ENCODE results near the gene DUS3L.
"Not testable (repeated sequence)": the region's sequence is repeated elsewhere in the genome, so short reads cannot be mapped to it uniquely, and the experiment has no call there.

The DUS3L gene

GRCh38 chr19:5775668-5776309 is 15.2 kb downstream of the DUS3L start:
- DNase-seq (ENCODE audit: extremely low read depth in 1 of 2, low read depth in 1 of 2), result no peak

DNA sequence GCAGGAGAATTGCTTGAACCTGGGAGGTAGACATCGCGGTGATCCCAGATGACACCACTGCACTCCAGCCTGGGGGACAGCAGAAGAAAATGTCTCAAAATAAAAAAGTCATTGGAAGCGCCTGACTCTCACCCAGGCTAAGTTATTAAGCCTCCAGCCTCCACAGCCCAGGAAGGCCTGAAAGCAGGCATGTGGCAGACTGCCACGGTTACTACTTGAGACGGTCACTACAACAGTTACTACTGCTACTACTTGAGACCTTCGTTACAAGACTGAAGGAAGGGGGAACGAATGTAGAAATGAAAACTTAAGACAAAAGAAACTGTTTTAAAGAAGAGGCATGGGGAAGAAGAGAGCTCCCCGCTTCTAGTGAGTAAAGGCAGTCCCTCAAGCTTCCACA is 16.0 kb downstream of the DUS3L start:
- DNase-seq (ENCODE audit: extremely low read depth in 1 of 2, low read depth in 1 of 2), result no peak

DNA sequence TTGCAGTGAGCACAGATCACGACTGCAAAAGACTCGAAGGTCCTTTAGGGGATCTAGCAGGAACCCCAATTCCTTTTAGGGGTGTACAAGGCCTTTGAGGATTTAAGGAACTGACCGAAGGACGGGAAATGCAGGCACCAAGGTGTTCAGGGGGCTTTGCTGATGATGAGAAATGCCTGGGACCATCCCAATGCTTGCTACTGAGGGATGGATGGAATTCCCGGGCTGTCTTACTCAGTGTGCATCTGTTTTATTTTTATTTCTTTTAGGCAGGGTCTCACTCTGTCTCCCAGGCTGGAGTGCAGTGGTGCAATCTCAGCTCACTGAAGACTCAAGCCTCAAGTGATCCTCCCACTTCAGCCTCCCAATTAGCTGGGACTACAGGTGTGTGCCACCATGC is 17.7 kb downstream of the DUS3L start:
- DNase-seq (ENCODE audit: extremely low read depth in 1 of 2, low read depth in 1 of 2), result no peak

GRCh38 chr19:5772416-5772815 is 18.5 kb downstream of the DUS3L start:
- DNase-seq (ENCODE audit: extremely low read depth in 1 of 2, low read depth in 1 of 2), result no peak

- DNase-seq (ENCODE audit: extremely low read depth in 1 of 2, low read depth in 1 of 2), result no peak
Observed at GRCh38 chr19:5767949-5768348, 23.0 kb downstream of the DUS3L start.

GRCh38 chr19:5765220-5765619 is 25.7 kb downstream of the DUS3L start:
- DNase-seq (ENCODE audit: extremely low read depth in 1 of 2, low read depth in 1 of 2), result no peak

DNA sequence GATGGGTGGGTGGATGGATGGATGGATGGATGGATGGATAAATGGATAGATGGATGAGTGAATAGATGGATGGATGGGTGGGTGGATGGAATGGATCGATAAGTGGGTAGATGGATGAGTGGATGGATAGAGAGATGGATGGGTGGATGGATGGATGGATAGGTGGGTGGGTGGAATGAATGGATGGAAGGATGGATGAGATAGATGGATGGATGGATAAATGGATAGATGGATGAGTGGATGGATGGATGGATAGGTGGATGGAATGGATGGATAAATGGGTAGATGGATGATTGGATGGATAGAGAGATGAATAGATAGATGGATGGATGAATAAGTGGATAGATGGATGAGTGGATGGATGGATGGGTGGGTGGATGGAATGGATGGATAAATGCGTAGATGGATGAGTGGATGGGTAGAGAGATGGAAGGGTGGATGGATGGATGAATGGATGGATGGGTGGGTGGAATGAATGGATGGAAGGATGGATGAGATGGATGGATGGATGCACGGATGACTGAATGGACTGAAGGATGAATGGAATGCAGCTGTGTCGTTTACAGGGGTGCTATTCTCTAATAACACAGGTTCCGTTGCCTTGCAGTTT is 28.2 kb downstream of the DUS3L start:
- DNase-seq (ENCODE audit: extremely low read depth in 1 of 2, low read depth in 1 of 2), result no peak

- DNase-seq (ENCODE audit: extremely low read depth in 1 of 2, low read depth in 1 of 2), result no peak
Observed at GRCh38 chr19:5753743-5754142, 37.2 kb downstream of the DUS3L start.

GRCh38 chr19:5751709-5752108 is 39.3 kb downstream of the DUS3L start:
- no peak for DNase-seq (ENCODE audit: extremely low read depth in 1 of 2, low read depth in 1 of 2)

GRCh38 chr19:5749505-5749904 is 41.5 kb downstream of the DUS3L start:
- no peak for DNase-seq (ENCODE audit: extremely low read depth in 1 of 2, low read depth in 1 of 2)

DNA sequence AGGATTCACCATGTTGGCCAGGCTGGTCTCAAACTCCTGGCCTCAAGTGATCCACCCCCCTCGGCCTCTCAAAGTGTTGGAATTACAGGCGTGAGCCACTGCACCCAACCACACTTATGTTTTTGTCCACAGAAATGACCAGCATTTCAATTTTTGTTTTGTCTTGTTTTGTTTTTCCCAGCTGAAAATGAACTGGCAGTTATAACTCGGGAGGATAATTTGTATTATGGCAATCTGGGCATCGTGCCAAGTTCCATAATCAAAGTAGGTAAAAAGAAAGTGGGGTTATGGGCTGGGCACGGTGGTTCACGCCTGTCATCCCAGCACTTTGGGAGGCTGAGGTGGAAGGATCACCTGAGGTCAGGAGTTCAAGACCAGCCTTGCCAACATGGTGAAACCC is 42.0 kb downstream of the DUS3L start:
- DNase-seq (ENCODE audit: extremely low read depth in 1 of 2, low read depth in 1 of 2), result not testable (repeated sequence)

GRCh38 chr19:5744999-5745398 is 46.0 kb downstream of the DUS3L start:
- DNase-seq (ENCODE audit: extremely low read depth in 1 of 2, low read depth in 1 of 2), result not testable (repeated sequence)

- no peak for DNase-seq (ENCODE audit: extremely low read depth in 1 of 2, low read depth in 1 of 2)
Observed at GRCh38 chr19:5743630-5744029, 47.3 kb downstream of the DUS3L start.

DNA sequence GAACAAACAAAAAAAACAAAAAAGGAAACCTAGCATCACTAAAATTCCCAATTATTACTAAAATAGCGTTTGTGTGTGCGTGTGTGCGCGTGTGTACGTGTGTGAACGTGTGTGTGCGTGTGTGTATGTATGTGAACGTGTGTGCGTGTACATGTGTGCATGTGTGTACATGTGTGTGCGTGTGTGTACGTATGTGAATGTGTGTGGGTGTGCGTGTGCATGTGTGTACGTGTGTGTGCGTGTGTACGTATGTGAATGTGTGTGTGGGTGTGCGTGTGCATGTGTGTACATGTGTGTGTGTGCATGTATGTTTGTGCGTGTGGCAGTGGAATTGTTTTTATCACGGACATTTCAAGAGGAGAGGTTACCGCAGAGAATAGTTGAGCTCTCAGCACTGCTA is 48.9 kb downstream of the DUS3L start:
- DNase-seq (ENCODE audit: extremely low read depth in 1 of 2, low read depth in 1 of 2), result no peak

- DNase-seq (ENCODE audit: extremely low read depth in 1 of 2, low read depth in 1 of 2), result no peak
Observed at GRCh38 chr19:5738423-5738822, 52.5 kb downstream of the DUS3L start.
